Endothelial cell of umbilical vein (primary cell): ENCODE measurements around the gene HDLBP. TPM values are rescaled to one million over a fixed set of nuclear protein-coding genes. Genes with fewer than 3 reads are reported as not detected.

Experiments
- BruUV-seq: library from RNA; stranded (reverse); fragments of 400-500 nt; replicated peaks from 2 replicates; lab custom pipeline; 2021; lab: Mats Ljungman, UMichigan
- CTCF ChIA-PET: fragments of 300-600, 350-600 bp; sonication (Branson Sonifier 250); formaldehyde crosslinking; loops from one replicate; lab custom pipeline; 2021; ENCODE audit warnings: antibody characterized with exemption, inconsistent platforms; lab: Charles Lee
- POLR2A ChIA-PET: fragments of 300-600, 350-600 bp; sonication (Branson Sonifier 250); formaldehyde crosslinking; loops from one replicate; lab custom pipeline; 2021; ENCODE audit warnings: antibody characterized with exemption, inconsistent platforms; lab: Charles Lee
- DNase-seq: peaks from one replicate; pipeline ENCODE4 v3.0.0-alpha.2; 2011; ENCODE audit warnings: low read depth, low spot score
- FAIRE-seq: peaks from 2 replicates; lab custom pipeline; 2011; peaks lifted over from hg19 to GRCh38; lab: Jason Lieb, UNC
- H2AFZ ChIP-seq: 2 replicates; pipeline ENCODE4 v1.6.0; 2012; ENCODE audit warnings: low read depth, low read length, control low read depth, inconsistent platforms
- H3K27ac ChIP-seq: 2 replicates; pipeline ENCODE4 v1.5.1; 2011; ENCODE audit warnings: low read depth, mild to moderate bottlenecking, control low read depth, low read length, moderate library complexity; ENCODE audit not compliant: insufficient read depth
- H3K27me3 ChIP-seq, 2 experiments: 2 replicates each; pipeline versions ENCODE4 v1.6.0 to v1.6.1; 2011; ENCODE audit warnings: low read length in 2 of 2, mixed read lengths in 1 of 2; ENCODE audit not compliant: control insufficient read depth in 2 of 2, insufficient read depth in 2 of 2
- H3K36me3 ChIP-seq, 2 experiments: 2 replicates in 1 of 2; 3 replicates in 1 of 2; pipeline ENCODE4 v1.5.1; 2011; ENCODE audit warnings: low read length in 2 of 2, mild to moderate bottlenecking in 1 of 2, moderate library complexity in 1 of 2; ENCODE audit not compliant: control insufficient read depth in 2 of 2, insufficient read depth in 2 of 2; ENCODE audit errors: extremely low read depth in 1 of 2
- H3K4me1 ChIP-seq: 3 replicates; pipeline ENCODE4 v1.5.1; 2011; ENCODE audit warnings: mild to moderate bottlenecking, low read length; ENCODE audit not compliant: control insufficient read depth, insufficient read depth; ENCODE audit errors: extremely low read depth
- H3K4me2 ChIP-seq: 2 replicates; pipeline ENCODE4 v1.6.1; 2011; ENCODE audit warnings: low read length, control low read depth, mixed read lengths; ENCODE audit not compliant: insufficient read depth
- H3K4me3 ChIP-seq, 3 experiments: fragments of 200-600 bp in 1 of 3; sonication (generic), shearing (Covaris generic) in 1 of 3; replicated peaks in 1 of 3; 2 replicates each; pipeline ENCODE4 v1.5.1; 2011 to 2016; ENCODE audit warnings: control low read depth in 3 of 3, low read length in 3 of 3, mild to moderate bottlenecking in 2 of 3, inconsistent platforms in 1 of 3, low read depth in 1 of 3, moderate library complexity in 1 of 3; ENCODE audit not compliant: insufficient read depth in 1 of 3
- H3K79me2 ChIP-seq: 2 replicates; pipeline ENCODE4 v1.6.0; 2012; ENCODE audit warnings: low read length, inconsistent platforms; ENCODE audit not compliant: control insufficient read depth, insufficient read depth
- H3K9ac ChIP-seq: replicated peaks from 2 replicates; pipeline ENCODE3; 2011; ENCODE audit warnings: low read length, control low read depth; ENCODE audit not compliant: insufficient read depth; ENCODE audit errors: extremely low read depth
- H3K9me1 ChIP-seq: replicated peaks from 3 replicates; pipeline ENCODE4 v1.6.0; 2011; ENCODE audit warnings: mild to moderate bottlenecking, low read length; ENCODE audit not compliant: control insufficient read depth, insufficient read depth; ENCODE audit errors: extremely low read depth
- H3K9me3 ChIP-seq: replicated peaks from 2 replicates; pipeline ENCODE4 v1.5.1; 2012; ENCODE audit warnings: low read length, inconsistent platforms; ENCODE audit not compliant: control insufficient read depth, insufficient read depth
- H4K20me1 ChIP-seq: replicated peaks from 2 replicates; pipeline ENCODE3; 2011; ENCODE audit warnings: mild to moderate bottlenecking, low read length; ENCODE audit not compliant: control insufficient read depth, insufficient read depth; ENCODE audit errors: extremely low read depth
- EZH2 ChIP-seq: IDR thresholded peaks from 2 replicates; pipeline ENCODE4 v1.6.1; 2012; ENCODE audit warnings: borderline replicate concordance, low read depth, mild to moderate bottlenecking, moderate library complexity, low read length, inconsistent platforms; ENCODE audit not compliant: severe bottlenecking
- FOS ChIP-seq: IDR thresholded peaks from 2 replicates; pipeline ENCODE4 v1.6.1; 2011; ENCODE audit warnings: mild to moderate bottlenecking, low read length, moderate library complexity, borderline replicate concordance; ENCODE audit not compliant: insufficient read depth
- GATA2 ChIP-seq: IDR thresholded peaks from 2 replicates; pipeline ENCODE4 v1.7.0; 2011; ENCODE audit warnings: low read depth, mild to moderate bottlenecking, moderate library complexity, mixed read lengths, low read length; ENCODE audit not compliant: insufficient read length, insufficient read depth
- JUN ChIP-seq: IDR thresholded peaks from 2 replicates; pipeline ENCODE4 v1.6.1; 2011; ENCODE audit warnings: borderline replicate concordance, low read depth; ENCODE audit not compliant: insufficient read length, insufficient read depth
- MAX ChIP-seq: IDR thresholded peaks from 2 replicates; pipeline ENCODE4 v1.6.1; 2011; ENCODE audit not compliant: insufficient read depth, insufficient read length
- MYC ChIP-seq: IDR thresholded peaks from one replicate; pipeline ENCODE4 v1.6.1; 2011; ENCODE audit warnings: mild to moderate bottlenecking, low read depth, low read length
- POLR2A ChIP-seq: IDR thresholded peaks from 2 replicates; pipeline ENCODE4 v1.6.1; 2012; ENCODE audit warnings: low read depth, mild to moderate bottlenecking, control low read depth, low read length
- POLR2AphosphoS5 ChIP-seq: IDR thresholded peaks from 2 replicates; pipeline ENCODE4 v1.6.1; 2012; ENCODE audit warnings: low read depth, mild to moderate bottlenecking, control low read depth, low read length, moderate library complexity; ENCODE audit not compliant: insufficient read depth
- dilution Hi-C: fragments of 300-500 bp; cut with MboI; formaldehyde crosslinking; loops from one replicate; pipeline ENCODE4 v1.15.0; 2019; ENCODE audit warnings: low sequenced_read_pairs; ENCODE audit not compliant: extremely low pct_ligation_motif_present
- intact Hi-C: fragments of 100-400 bp; cut with micrococcal nuclease; formaldehyde crosslinking; loops from one replicate; pipeline ENCODE4 v1.10.0; 2022
- polyA plus RNA-seq, 4 experiments: library from polyadenylated mRNA; depleted of rRNA in 3 of 4; stranded (reverse) in 3 of 4; unstranded in 1 of 4; fragments of >200 nt; gene quantifications; 2 replicates each; pipeline versions ENCODE4 v1.2.1 to v1.2.3, GENCODE V29; 2011 to 2012; ENCODE audit warnings: missing spikeins in 1 of 4
- total RNA-seq: library from RNA; stranded (reverse); gene quantifications from 2 replicates; pipeline ENCODE4 v1.2.3, GENCODE V29; 2021
- TF ChIP-seq, protein P1 (sequence below), 2 donors: IDR thresholded peaks; 1 replicate in 1 of 2; 2 replicates in 1 of 2; pipeline ENCODE4 v1.5.1; 2011; ENCODE audit warnings: low read length in 2 of 2, mild to moderate bottlenecking in 2 of 2, moderate library complexity in 2 of 2, control low read depth in 1 of 2, inconsistent platforms in 1 of 2, low read depth in 1 of 2; ENCODE audit not compliant: insufficient read depth in 1 of 2; ENCODE audit errors: extremely low read depth in 1 of 2

The HDLBP gene
- total and polyA plus RNA-seq, 2 donors (not counting 3 experiments of a cell fraction or from before 2014, with no cell fraction given): 379 to 569 TPM

- TF ChIP-seq POLR2AphosphoS5 (no peak), MYC (no peak), FOS (no peak), GATA2 (no peak), JUN (no peak), POLR2A (no peak), EZH2 (no peak), MAX (no peak)
- TF ChIP-seq, protein P1, sequence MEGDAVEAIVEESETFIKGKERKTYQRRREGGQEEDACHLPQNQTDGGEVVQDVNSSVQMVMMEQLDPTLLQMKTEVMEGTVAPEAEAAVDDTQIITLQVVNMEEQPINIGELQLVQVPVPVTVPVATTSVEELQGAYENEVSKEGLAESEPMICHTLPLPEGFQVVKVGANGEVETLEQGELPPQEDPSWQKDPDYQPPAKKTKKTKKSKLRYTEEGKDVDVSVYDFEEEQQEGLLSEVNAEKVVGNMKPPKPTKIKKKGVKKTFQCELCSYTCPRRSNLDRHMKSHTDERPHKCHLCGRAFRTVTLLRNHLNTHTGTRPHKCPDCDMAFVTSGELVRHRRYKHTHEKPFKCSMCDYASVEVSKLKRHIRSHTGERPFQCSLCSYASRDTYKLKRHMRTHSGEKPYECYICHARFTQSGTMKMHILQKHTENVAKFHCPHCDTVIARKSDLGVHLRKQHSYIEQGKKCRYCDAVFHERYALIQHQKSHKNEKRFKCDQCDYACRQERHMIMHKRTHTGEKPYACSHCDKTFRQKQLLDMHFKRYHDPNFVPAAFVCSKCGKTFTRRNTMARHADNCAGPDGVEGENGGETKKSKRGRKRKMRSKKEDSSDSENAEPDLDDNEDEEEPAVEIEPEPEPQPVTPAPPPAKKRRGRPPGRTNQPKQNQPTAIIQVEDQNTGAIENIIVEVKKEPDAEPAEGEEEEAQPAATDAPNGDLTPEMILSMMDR (IDR thresholded peaks at IDR 0.05; ENCODE audit: extremely low read depth in 1 of 2, insufficient read depth in 1 of 2, low read depth in 1 of 2, low read length in 2 of 2): no peak
- Histone ChIP-seq H3K79me2 (peaks cover 11% of the 10 kb centered on the region), H3K4me2 (no peak overlapping the region), H4K20me1 (peaks cover 2% of the 10 kb centered on the region), H3K9me1 (no peaks in the 10 kb centered on the region), H2AFZ (no peak overlapping the region), H3K27ac (no peak overlapping the region), H3K4me1 (no peaks in the 10 kb centered on the region), H3K27me3 (no peaks in the 10 kb centered on the region), H3K36me3 (peaks cover 41 to 42% of the 10 kb centered on the region in 2 experiments), H3K9me3 (no peaks in the 10 kb centered on the region), H3K9ac (no peak overlapping the region), H3K4me3 (no peak overlapping the region)
- BruUV-seq: no TSS peak
- dilution Hi-C loops: no loop called here
- CTCF ChIA-PET: interaction anchor here (0.8 kb wide), 1 partner anchor 24 kb away, joined by 3 read pairs; no protein-coding TSS in a partner anchor
- FAIRE-seq: no peak
- DNase-seq: no peak
- intact Hi-C loops: no loop called here
- POLR2A ChIA-PET: no interaction called here
These were observed 25.2 kb upstream of the HDLBP start for GRCh38 chr2:241340631-241341163.
